H1 (cell line): ENCODE results near the gene RANGRF. TPM values are rescaled to one million over a fixed set of nuclear protein-coding genes. Genes with fewer than 3 reads are reported as not detected.

Source experiments
- CBX8 ChIP-seq: fragments of 300-800, 300-1000 bp; sonication (generic); IDR thresholded peaks from 2 replicates; pipeline ENCODE4 v1.7.1; 2016; ENCODE audit warnings: low read depth, low read length, borderline replicate concordance
- CHD1 ChIP-seq: IDR thresholded peaks from 2 replicates; pipeline ENCODE4 v1.6.1; 2012; ENCODE audit warnings: low read depth, low read length, improper control_type of control experiment
- CTBP2 ChIP-seq: IDR thresholded peaks from 2 replicates; pipeline ENCODE4 v1.7.0; 2011; ENCODE audit warnings: borderline replicate concordance, mild to moderate bottlenecking, moderate library complexity, mixed read lengths, low read length; ENCODE audit not compliant: insufficient read depth, insufficient read length
- KDM5A ChIP-seq: fragments of 200-600 bp; IDR thresholded peaks from 2 replicates; pipeline ENCODE4 v1.7.1; 2012; ENCODE audit warnings: mild to moderate bottlenecking, low read length, inconsistent platforms, mixed read lengths
- PHF8 ChIP-seq: fragments of 200-600 bp; sonication (generic); conservative IDR thresholded peaks from 2 replicates; pipeline ENCODE4 v1.7.1; 2012; ENCODE audit warnings: low read depth, mild to moderate bottlenecking, inconsistent platforms, low read length, moderate library complexity
- SAP30 ChIP-seq: fragments of 300-600 bp; sonication (generic); IDR thresholded peaks from 2 replicates; pipeline ENCODE4 v1.7.1; 2012; ENCODE audit warnings: low read length, moderate library complexity, mild to moderate bottlenecking, inconsistent platforms; ENCODE audit not compliant: insufficient read depth, insufficient replicate concordance
- SP2 ChIP-seq: IDR thresholded peaks from 2 replicates; pipeline ENCODE4 v1.6.1; 2012; ENCODE audit warnings: mild to moderate bottlenecking, low read length, inconsistent platforms
- SUZ12 ChIP-seq: fragments of 200-600 bp; sonication (generic); IDR thresholded peaks from 2 replicates; pipeline ENCODE4 v1.6.1; 2012; ENCODE audit warnings: mild to moderate bottlenecking, inconsistent platforms, low read length, moderate library complexity, mixed read lengths
- TBP ChIP-seq: IDR thresholded peaks from 2 replicates; pipeline ENCODE4 v1.6.1; 2011; ENCODE audit warnings: low read depth, low read length, improper control_type of control experiment
- polyA plus RNA-seq, 7 experiments: library from polyadenylated mRNA; depleted of rRNA in 3 of 7; stranded (reverse) in 5 of 7; unstranded in 2 of 7; fragments of >200 nt in 5 of 7; fragments of 200-250 nt in 2 of 7; gene quantifications; 1 replicate in 5 of 7; 2 replicates in 1 of 7; 4 replicates in 1 of 7; pipeline versions ENCODE4 v1.2.1 to v1.2.3, GENCODE V29; 2011 to 2013; ENCODE audit warnings: missing spikeins in 2 of 7, mixed read lengths in 2 of 7
- total RNA-seq: library from RNA; stranded (reverse); fragmentation: NEBNext Ultra II Directional; extraction: Animal tissue kit (Norgen Biotek cat#: 25700); gene quantifications from 2 replicates; pipeline ENCODE4 v1.2.1, GENCODE V29; 2021
- TF ChIP-seq, protein P1 (sequence below): IDR thresholded peaks from 2 replicates; pipeline ENCODE4 v1.6.1; 2011; ENCODE audit warnings: low read length, improper control_type of control experiment

RANGRF gene
- total and polyA plus RNA-seq, 2 of the 8 experiments (the other 6 are each of a cell fraction or from before 2014, with no cell fraction given) = 36.9 to 49.6 TPM

DNA sequence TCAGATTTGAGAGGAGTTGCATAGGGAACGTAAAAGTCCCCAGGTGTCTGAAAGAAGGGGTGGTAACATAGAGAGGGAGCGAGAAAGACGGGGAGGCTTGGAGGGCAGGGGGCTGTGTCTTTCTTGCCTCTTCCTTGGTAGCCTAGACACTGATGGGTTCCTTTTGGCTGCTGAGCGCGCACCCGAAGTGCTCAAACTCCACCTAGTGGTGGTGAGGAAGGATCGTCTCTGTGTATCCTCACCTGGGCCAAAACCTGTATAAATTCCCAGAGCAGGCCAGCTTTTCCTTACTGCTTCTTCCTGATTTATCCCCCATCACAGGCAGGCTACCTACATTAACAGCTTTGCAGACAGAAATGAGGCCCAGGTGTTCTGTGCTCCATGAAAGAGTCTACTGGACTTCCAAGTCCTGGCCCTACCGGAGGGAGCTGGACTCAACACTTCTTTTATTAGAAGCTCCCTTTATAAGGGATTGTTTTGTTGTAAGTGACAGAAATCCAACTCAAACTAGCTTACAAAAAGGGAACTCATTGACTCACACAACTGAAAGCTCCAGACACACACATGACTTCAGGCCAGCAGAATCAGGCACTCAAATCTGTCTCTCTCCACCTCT lies 12.3 kb downstream of the RANGRF start (continued):
- TF ChIP-seq CBX8 = no peak
- no peak for TF ChIP-seq CTBP2
- no peak for TF ChIP-seq SUZ12
- TF ChIP-seq KDM5A = no peak
- no peak for TF ChIP-seq SAP30
- TF ChIP-seq SP2 = no peak
- TF ChIP-seq PHF8 = no peak
- TF ChIP-seq CHD1 = no peak
- TF ChIP-seq TBP = 0 out of 2 replicates have a peak, but pooled peaks have one; percentile 41
- TF ChIP-seq, protein P1, sequence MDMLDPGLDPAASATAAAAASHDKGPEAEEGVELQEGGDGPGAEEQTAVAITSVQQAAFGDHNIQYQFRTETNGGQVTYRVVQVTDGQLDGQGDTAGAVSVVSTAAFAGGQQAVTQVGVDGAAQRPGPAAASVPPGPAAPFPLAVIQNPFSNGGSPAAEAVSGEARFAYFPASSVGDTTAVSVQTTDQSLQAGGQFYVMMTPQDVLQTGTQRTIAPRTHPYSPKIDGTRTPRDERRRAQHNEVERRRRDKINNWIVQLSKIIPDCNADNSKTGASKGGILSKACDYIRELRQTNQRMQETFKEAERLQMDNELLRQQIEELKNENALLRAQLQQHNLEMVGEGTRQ = no peak
